GM21360 (cell line): Measurements from ENCODE around the gene RND1.
"Not testable (repeated sequence)": the region's sequence is repeated elsewhere in the genome, so short reads cannot be mapped to it uniquely, and the experiment has no call there.

Source experiments
- ATAC-seq: cut with Tn5 transposase; IDR thresholded peaks from one replicate; pipeline ENCODE4 v1.9.1; 2021; ENCODE audit warnings: mild to moderate bottlenecking, moderate library complexity; ENCODE audit not compliant: unreplicated experiment

Gene RND1

GRCh38 chr12:48869191-48869590, 3.5 kb upstream of the RND1 start:
- no peak for ATAC-seq

DNA sequence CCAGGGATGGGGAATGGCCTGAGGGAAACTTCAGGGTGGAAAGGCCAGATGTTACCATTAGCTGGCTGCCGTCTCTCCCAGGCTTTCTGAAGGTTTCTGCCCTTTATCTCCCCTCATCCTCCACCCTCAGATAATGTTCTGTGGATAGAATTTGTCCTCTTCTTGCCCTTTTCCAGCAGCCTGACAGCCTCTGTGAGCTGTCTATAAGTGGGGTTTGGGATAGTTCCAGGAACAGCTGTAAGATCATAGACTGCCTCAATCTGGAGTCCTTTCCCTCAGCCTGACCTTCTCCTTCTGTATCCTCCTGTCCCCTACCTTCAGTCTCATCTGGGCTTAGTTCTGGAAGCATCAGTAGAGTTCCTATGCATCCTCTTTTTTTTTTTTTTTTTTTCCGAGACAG, 2.8 kb upstream of the RND1 start:
- no peak for ATAC-seq

DNA sequence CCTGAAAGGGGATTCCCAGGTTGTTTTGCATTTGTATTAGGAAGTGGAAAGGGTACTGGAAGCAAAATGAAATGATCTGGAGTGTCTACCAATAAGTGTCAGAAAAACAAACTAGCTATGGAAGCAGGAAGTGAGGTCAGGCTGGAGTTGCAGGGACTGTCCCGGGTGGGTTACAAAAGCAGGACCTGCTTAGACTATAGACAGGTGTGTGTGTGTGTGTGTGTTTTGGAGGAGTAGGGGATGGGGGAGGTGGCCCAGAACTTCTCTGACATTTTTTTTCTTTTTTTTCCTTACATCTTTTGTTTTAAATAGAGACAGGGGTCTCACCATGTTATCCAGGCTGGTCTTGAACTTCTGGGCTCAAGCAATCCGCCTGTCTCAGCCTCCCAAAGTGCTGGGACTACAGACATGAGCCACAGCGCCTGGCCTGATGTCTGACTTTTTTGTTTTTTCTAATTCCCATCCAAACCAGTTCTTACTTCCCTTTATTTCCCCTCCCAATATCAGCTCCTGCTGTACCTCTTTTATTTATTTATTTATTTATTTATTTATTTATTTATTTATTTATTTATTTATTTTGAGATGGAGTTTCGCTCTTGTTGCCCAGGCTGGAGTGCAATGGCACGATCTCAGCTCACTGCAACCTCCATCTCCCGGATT, 512 bp upstream of the RND1 start:
- ATAC-seq = no peak

GRCh38 chr12:48863291-48863690, 2.4 kb downstream of the RND1 start:
- no peak for ATAC-seq

DNA sequence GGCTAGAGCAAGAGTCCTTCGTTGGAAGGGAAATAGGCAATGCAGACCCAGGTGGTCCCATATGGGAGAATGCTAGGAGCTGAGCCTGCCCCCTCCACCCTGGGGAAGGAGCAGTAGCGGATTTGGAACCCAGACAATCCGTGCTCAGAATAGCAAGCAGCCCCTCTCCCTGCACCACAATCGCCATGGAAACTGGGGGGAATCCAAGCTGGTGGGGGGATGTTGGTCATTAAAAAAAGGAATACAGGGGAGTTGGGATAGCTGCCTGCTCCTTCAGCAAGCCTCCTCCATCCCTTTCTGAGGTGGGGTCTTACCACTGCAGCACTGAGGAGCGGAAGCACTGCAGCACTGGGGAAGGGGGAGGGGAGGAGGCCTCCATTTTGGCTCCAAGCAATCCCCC, 2.9 kb downstream of the RND1 start:
- ATAC-seq = no peak

DNA sequence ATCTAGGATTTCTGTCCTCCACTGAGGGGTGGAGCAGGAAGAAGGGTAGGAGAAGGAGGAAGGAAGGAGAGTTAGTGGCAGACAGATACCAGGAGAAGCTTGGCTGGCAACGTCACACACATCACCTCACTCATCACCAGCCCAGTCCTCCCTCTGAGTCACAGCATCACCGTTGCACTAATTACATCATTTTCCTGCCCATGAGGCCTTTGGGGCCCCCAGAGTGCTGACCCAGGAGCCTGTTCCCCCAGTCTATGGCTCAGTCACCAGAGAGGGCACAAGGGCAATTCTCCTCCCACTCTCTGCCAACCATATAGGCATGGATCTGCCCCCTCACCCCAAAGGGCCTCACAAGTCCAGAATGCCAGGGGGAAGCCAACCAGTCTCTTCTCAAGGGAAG, 4.6 kb downstream of the RND1 start:
- no peak for ATAC-seq

DNA sequence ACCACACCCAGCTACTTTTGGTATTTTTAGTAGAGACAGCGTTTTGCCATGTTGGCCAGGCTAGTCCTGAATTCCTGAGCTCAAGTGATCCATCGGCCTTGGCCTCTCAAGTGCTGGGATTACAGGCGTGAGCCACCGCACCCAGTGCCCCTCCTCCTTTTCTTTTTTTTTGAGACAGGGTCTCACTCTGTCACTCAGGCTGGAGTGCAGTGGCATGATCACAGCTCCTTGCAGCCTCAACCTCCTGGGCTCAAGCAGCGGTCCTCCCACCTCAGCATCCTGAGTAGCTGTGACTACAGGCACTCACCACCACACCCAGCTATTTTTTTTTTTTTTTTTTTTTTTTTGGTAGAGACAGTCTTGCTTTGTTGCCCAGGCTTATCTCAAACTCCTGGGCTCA, 5.4 kb downstream of the RND1 start:
- not testable (repeated sequence) for ATAC-seq

GRCh38 chr12:48859607-48860006, 6.1 kb downstream of the RND1 start:
- no peak for ATAC-seq

GRCh38 chr12:48858043-48858442, 7.6 kb downstream of the RND1 start:
- no peak for ATAC-seq

GRCh38 chr12:48857278-48857994, 8.2 kb downstream of the RND1 start:
- ATAC-seq = no peak

GRCh38 chr12:48856379-48856778, 9.3 kb downstream of the RND1 start:
- ATAC-seq = no peak

DNA sequence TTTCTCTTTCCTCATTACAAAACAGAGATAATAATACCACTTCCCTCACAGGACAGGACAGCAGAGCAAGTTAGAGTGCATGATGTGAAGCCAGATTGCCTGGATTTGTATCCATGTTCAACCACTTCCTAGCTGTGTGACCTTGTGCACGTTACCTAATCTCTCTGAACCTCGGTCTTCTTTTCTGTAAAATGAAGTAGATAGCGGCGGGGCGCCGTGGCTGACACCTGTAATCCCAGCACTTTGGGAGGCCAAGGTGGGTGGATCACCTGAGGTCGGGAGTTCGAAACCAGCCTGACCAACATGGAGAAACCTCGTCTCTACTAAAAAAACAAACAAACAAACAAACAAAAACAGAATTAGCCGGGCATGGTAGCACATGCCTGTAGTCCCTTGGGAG, 10.7 kb downstream of the RND1 start:
- not testable (repeated sequence) for ATAC-seq

DNA sequence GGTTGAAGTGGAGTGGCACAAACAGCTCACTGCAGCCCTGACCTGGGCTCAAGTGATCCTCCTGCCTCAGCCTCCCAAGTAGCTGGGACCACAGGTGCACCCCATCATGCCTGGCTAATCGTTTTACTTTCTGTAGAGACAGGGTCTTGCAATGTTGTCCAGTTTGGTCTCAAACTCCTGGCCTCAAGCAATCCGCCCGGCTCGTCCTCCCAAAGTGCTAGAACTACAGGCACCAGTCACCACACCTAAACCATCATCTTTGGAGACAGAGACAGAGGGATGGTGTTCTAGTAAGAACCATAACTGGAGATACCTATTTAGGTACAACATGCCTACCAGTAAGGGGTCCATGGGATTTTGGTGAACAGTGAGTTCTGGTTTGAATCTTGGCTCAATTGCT, 11.2 kb downstream of the RND1 start:
- ATAC-seq = no peak

DNA sequence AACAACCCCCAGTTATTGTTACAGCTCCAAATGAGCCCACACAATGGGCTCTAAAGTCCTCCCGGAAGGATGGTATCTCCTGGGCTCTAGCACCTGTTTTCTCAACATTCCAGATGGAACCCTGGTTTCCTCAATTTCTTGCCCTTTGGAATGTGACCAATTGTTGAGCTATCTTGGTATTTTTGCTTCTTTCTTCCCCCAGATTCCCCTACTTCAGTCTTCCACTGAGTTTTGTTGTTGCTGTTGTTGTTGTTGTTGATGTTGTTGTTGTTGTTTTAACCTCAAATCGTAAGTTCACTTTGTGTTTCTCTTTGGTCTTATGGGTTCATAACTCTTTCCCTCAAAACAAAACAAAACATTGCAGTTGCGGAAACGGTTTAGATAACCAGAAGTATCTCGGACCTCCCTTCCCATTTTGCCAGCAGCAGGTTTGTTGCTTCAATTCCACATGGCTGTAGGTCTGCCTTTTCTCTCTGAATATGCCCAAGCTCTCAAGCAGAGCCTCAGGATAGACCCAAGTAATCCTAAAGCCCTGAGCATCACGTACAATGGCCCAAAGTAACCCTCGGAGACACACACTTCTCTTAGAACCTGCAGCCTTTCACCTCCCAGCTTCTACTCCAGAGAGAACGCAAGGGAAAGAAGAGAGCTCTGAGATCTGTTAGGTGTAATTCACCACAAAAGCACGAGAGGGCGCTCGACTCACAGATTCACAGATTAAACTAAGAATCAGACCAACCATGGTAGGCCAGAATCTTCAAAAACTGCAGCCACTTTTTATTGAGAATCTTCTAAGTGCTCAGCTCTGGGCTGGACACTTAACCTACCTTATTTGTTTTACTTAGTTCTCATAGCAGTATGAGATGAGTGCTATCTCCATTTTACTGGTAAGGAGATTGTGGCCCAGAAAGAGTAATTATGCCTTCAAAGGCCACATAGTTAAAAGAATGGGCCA, 12.7 kb downstream of the RND1 start:
- ATAC-seq = no peak

DNA sequence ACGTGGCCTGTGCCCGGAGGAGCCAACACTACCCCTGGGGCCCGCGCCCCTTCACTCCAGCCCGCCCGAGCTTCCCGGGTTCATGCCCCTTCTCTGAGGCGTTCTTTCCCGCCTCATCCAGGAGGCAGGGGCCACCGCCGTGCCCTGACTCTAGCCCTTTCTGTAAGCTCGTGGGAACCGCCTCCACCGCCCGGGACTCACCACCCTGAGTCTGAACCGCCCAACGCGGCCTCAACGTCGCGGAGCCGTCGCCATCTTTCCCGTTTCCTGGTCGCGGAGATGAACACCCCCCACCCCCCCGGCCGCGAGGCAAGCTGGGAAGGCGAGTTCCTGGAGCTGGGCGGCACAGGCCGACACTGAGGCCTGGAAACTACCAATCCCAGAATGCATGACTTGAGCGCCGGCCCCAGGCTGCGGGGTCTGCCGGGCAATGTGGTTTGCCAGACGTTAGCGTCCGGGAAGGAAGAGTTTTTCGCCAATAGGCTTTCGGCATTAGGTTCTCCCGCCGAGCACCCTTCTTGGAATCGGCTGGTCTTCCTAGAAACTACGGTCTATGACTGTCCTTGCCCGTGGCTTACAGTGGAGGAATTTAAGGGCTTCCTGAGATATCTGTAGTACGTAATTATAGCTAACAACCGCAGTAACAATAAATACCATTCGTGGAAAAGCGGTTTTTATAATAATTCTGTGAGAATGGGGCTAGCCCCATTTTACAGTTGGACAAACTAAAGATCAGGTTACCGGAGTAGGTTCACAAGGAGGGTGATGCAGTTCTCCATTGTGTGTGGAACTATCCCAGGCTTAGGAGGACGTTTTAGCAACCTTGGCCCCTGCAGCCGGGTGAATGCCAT, 13.6 kb downstream of the RND1 start, which contains the start of gene DDX23:
Gene DDX23 (minus strand): TSS at position 281 of the 851 bp plus-strand sequence. CDS start 6,381 bp downstream, outside the sequence.
- ATAC-seq = peak; percentile 96

DNA sequence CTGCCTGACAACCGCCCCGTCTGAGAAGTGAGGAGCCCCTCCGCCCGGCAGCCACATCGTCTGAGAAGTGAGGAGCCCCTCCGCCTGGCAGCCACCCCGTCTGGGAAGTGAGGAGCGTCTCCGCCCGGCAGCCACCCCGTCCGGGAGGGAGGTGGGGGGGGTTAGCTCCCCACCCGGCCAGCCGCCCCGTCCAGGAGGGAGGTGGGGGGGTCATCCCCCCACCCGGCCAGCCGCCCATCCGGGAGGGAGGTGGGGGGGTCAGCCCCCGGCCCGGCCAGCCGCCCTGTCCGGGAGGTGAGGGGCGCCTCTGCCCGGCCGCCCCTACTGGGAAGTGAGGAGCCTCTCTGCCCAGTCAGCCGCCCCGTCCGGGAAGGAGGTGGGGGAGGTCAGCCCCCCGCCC, 23.6 kb downstream of the RND1 start:
- not testable (repeated sequence) for ATAC-seq

DNA sequence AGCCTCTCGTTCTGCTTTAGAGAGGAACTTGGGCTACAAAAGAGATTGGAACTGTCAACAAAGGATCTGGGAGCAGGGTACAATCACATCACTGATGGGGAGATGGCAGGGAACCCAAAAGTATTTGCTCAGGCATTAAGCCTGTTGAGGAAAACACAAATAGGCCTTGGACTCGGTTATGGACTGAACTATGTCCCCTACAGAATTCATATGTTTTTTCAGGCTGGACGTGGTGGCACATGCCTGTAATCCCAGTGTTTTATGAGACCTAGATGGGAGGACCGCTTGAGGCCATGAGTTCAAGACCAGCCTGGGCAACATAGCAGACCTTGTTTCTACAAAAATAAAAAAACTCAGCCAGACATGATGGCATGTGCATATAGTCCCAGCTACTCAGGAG, 27.6 kb downstream of the RND1 start:
- no peak for ATAC-seq

DNA sequence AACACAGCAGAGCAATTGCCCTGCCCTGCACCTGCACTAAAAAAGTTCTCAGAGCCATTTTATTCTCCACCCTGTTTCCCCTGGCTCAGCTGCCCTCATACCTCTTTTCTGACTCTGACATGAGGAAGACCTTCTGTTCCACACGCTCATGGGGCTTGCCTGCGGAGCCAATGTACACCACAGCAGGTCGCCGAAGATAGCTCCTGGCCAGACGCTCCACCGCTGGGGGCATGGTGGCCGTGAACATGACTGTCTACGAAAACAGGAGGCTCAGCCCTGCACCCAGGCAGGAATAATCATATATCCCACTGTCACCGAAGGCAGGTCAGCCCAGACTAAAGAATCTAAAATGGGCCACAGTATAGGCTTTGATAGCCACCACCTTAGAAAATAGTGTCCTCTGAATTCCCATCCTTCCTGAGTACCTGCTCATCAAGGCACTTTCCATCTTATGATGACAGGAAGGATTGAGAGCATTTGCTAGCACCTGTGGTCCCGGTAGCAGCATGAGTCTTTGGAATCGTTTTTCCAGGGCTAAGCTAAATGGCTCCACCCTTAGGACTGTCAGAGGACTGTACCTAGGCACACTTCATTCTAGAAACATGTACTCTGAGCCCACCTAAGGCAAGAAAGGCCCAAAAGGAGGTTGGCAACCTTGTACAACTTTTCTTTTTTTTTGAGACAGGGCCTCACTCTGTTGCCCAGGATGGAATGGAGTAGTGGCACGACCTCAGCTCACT, 33.2 kb downstream of the RND1 start:
- ATAC-seq = no peak

DNA sequence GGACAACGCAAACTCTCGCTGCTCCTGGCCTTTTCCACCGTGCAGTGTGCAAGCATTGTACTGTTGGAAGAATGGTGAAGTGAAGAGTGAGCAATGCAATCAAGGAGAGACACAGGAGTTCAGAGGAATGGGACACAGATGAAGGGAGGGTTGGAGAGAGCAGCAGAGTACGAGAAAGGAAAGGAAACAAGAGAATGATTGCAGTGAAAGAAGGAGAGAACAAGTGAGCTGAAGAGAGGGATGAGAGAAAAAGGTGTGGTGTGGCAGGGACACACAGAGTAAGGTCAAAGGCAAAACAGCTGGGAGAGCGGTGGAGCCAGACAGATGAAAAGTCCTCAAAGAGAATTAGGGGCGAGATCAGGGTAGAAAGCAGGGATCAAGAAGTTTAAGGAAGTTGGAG, 34.4 kb downstream of the RND1 start:
- ATAC-seq = no peak
